ENCODE results near the gene DNAH9.

GRCh38 chr17:11779892-11780291 is 181.6 kb downstream of the DNAH9 start:
- TF ChIP-seq CTCF (IDR thresholded peaks at IDR 0.05) (no peak), POLR2A (IDR thresholded peaks at IDR 0.05) (no peak), EP300 (IDR thresholded peaks at IDR 0.05) (no peak)
